HepG2 (cell line): ENCODE data around the gene C5. TPM values are rescaled to one million over a fixed set of nuclear protein-coding genes. Genes with fewer than 3 reads are reported as not detected.

Experiments used
- ATAC-seq: fragments of 200-7000 bp; cut with Tn5 transposase; 3 replicates; pipeline ENCODE4 v1.9.1; 2020; ENCODE audit warnings: mild to moderate bottlenecking, moderate library complexity
- BruUV-seq: library from RNA; stranded (reverse); fragments of 400-500 nt; replicated peaks from 2 replicates; lab custom pipeline; 2021; lab: Mats Ljungman, UMichigan
- CTCF ChIA-PET: fragments of 300-600 bp; formaldehyde crosslinking; extraction: SDS; loops from one replicate; lab custom pipeline; 2021; ENCODE audit warnings: low total read pairs, inconsistent platforms, low intra/inter-chr PET ratio; lab: Yijun Ruan, JAX
- POLR2A ChIA-PET: fragments of 350-600 bp; sonication (Branson Sonifier 250); formaldehyde crosslinking; loops from one replicate; lab custom pipeline; 2020; ENCODE audit warnings: antibody characterized with exemption, inconsistent platforms; lab: Yijun Ruan, JAX
- DNase-seq: peaks from one replicate; pipeline ENCODE4 v3.0.0-alpha.2; 2015; ENCODE audit warnings: low spot score
- FAIRE-seq: peaks from 3 replicates; lab custom pipeline; 2011; peaks lifted over from hg19 to GRCh38; lab: Jason Lieb, UNC
- H2AFZ ChIP-seq: one replicate; pipeline ENCODE4 v1.6.1; 2011; ENCODE audit warnings: low read length, inconsistent platforms
- H3K27ac ChIP-seq: fragments of 300-600 bp; 3 replicates; pipeline ENCODE4 v1.8.0; 2011; ENCODE audit warnings: mixed run types, mild to moderate bottlenecking, mixed read lengths, low read length, inconsistent platforms; ENCODE audit not compliant: insufficient read depth; ENCODE audit errors: extremely low read length
- H3K27me3 ChIP-seq, 2 experiments: fragments of 200-600 bp in 1 of 2; 2 replicates in 1 of 2; 3 replicates in 1 of 2; pipeline versions ENCODE4 v1.6.0 to v1.8.0; 2011; ENCODE audit warnings: low read length in 2 of 2, mild to moderate bottlenecking in 2 of 2, moderate library complexity in 2 of 2, inconsistent platforms in 1 of 2; ENCODE audit not compliant: insufficient read depth in 2 of 2, control insufficient read depth in 1 of 2
- H3K36me3 ChIP-seq, 2 experiments: fragments of 200-600 bp in 1 of 2; replicated peaks in 1 of 2; 2 replicates in 1 of 2; 3 replicates in 1 of 2; pipeline versions ENCODE4 v1.5.1 to v1.8.0; 2011; ENCODE audit warnings: low read length in 2 of 2, inconsistent platforms in 1 of 2; ENCODE audit not compliant: insufficient read depth in 2 of 2, control insufficient read depth in 1 of 2
- H3K4me1 ChIP-seq: 2 replicates; pipeline ENCODE4 v1.5.1; 2012; ENCODE audit warnings: low read length, inconsistent platforms; ENCODE audit not compliant: insufficient read depth
- H3K4me2 ChIP-seq: 2 replicates; pipeline ENCODE4 v1.6.0; 2011; ENCODE audit warnings: low read depth, low read length, inconsistent platforms
- H3K4me3 ChIP-seq, 3 experiments: fragments of 200-600 bp in 1 of 3; sonication (generic), shearing (Covaris generic) in 1 of 3; replicated peaks in 1 of 3; 2 replicates each; pipeline ENCODE4 v1.5.1; 2011 to 2016; ENCODE audit warnings: low read length in 3 of 3, inconsistent platforms in 2 of 3, low read depth in 2 of 3, mild to moderate bottlenecking in 2 of 3, control low read depth in 1 of 3, mixed read lengths in 1 of 3; ENCODE audit not compliant: insufficient read depth in 1 of 3
- H3K79me2 ChIP-seq: one replicate; pipeline ENCODE4 v1.6.1; 2011; ENCODE audit warnings: low read length, inconsistent platforms; ENCODE audit not compliant: insufficient read depth
- H3K9ac ChIP-seq: 2 replicates; pipeline ENCODE4 v1.6.0; 2011; ENCODE audit warnings: mild to moderate bottlenecking, low read depth, low read length, inconsistent platforms; ENCODE audit not compliant: insufficient read depth
- H3K9me3 ChIP-seq: 2 replicates; pipeline ENCODE4 v1.5.1; 2012; ENCODE audit warnings: mild to moderate bottlenecking, low read length
- H4K20me1 ChIP-seq: 2 replicates; pipeline ENCODE4 v1.6.0; 2011; ENCODE audit warnings: inconsistent platforms, mild to moderate bottlenecking, low read length, moderate library complexity; ENCODE audit not compliant: insufficient read depth
- CEBPZ ChIP-seq: IDR thresholded peaks from 2 replicates; pipeline ENCODE4 v1.6.1; 2012; ENCODE audit warnings: low read length, improper control_type of control experiment
- CHCHD3 ChIP-seq: sonication (generic); formaldehyde crosslinking; IDR thresholded peaks from 2 replicates; pipeline ENCODE4 v1.8.0; 2022; ENCODE audit warnings: mild to moderate bottlenecking, missing genetic modification reagents, moderate library complexity
- GATAD1 ChIP-seq: IDR thresholded peaks from 2 replicates; pipeline ENCODE4 v1.6.1; 2016; ENCODE audit warnings: missing genetic modification reagents, missing compliant biosample characterization
- KDM4B ChIP-seq: sonication (generic); formaldehyde crosslinking; IDR thresholded peaks from 2 replicates; pipeline ENCODE4 v1.4.0; 2020; ENCODE audit warnings: missing genetic modification reagents
- NAIF1 ChIP-seq: sonication (generic); formaldehyde crosslinking; IDR thresholded peaks from 2 replicates; pipeline ENCODE4 v1.5.0; 2020; ENCODE audit warnings: mild to moderate bottlenecking, missing genetic modification reagents, borderline replicate concordance
- SP4 ChIP-seq: sonication (generic); formaldehyde crosslinking; IDR thresholded peaks from 2 replicates; pipeline ENCODE4 v1.8.1; 2023; ENCODE audit warnings: mild to moderate bottlenecking, missing genetic modification reagents
- ZFP82 ChIP-seq: sonication (generic); formaldehyde crosslinking; IDR thresholded peaks from 2 replicates; pipeline ENCODE4 v1.5.1; 2020; ENCODE audit warnings: mild to moderate bottlenecking, missing genetic modification reagents, borderline replicate concordance
- ZNF562 ChIP-seq: sonication (generic); formaldehyde crosslinking; IDR thresholded peaks from 2 replicates; pipeline ENCODE4 v1.8.0; 2022; ENCODE audit warnings: missing genetic modification reagents, borderline replicate concordance
- ZNF674 ChIP-seq: sonication (generic); formaldehyde crosslinking; IDR thresholded peaks from 2 replicates; pipeline ENCODE4 v1.5.0; 2020; ENCODE audit warnings: low read depth, mild to moderate bottlenecking, missing genetic modification reagents
- WGBS: methylation state at CpG from one replicate; pipeline ENCODE4 v1.1.6; 2017; ENCODE audit warnings: low lambda C conversion rate; 5-methylcytosine and 5-hydroxymethylcytosine counted together
- in situ Hi-C: cut with HindIII; loops from 2 replicates; pipeline ENCODE4 v1.10.0; 2017; ENCODE audit warnings: low pct_unique_long_range_greater_than_20kb; ENCODE audit not compliant: extremely low pct_ligation_motif_present
- intact Hi-C: fragments of 100-400 bp; cut with micrococcal nuclease; formaldehyde crosslinking; loops from one replicate; pipeline ENCODE4 v1.10.0; 2022; ENCODE audit not compliant: unreplicated experiment
- polyA plus RNA-seq, 8 experiments: library from polyadenylated mRNA; depleted of rRNA in 3 of 8; stranded (reverse) in 7 of 8; unstranded in 1 of 8; fragments of >200 nt; fragmentation: Illumina TruSeq in 4 of 8; extraction: Trizol in 4 of 8; gene quantifications; 2 replicates each; pipeline versions ENCODE4 v1.2.1 to v1.2.3, GENCODE V29; 2011 to 2016; ENCODE audit warnings: low read depth in 4 of 8, missing spikeins in 1 of 8, mixed read lengths in 1 of 8; ENCODE audit not compliant: insufficient read depth in 1 of 8
- total RNA-seq, 5 experiments: library from RNA; depleted of rRNA; stranded (reverse); fragments of >200 nt; fragmentation: Illumina TruSeq; extraction: Trizol; gene quantifications; 2 replicates each; pipeline ENCODE4 v1.2.3, GENCODE V29; 2016; ENCODE audit warnings: low read depth in 1 of 5

The C5 gene
- total and polyA plus RNA-seq, 2 of the 13 experiments (the other 11 are each of a cell fraction or from before 2014, with no cell fraction given) = 57.6 to 192 TPM

- intact Hi-C loops = no loop called here
- 44% methylated on average over 4 of the region's 9 CpGs for WGBS
- in situ Hi-C loops = no loop called here
- DNase-seq = no peak
- Histone ChIP-seq H3K79me2 (no peaks in the 10 kb centered on the region), H2AFZ (no peak overlapping the region), H3K9ac (no peak overlapping the region), H3K27me3 (no peaks in the 10 kb centered on the region), H4K20me1 (no peaks in the 10 kb centered on the region), H3K4me1 (0 out of 2 replicates have a peak, but pooled peaks cover 12% of the 10 kb centered on the region), H3K9me3 (no peaks in the 10 kb centered on the region), H3K27ac (no peak overlapping the region), H3K4me3 (no peak overlapping the region), H3K4me2 (no peak overlapping the region), H3K36me3 (no peaks in the 10 kb centered on the region)
- TF ChIP-seq NAIF1 (CRISPR knock-in tag) (no peak), ZNF674 (CRISPR knock-in tag) (no peak), ZNF562 (CRISPR knock-in tag) (no peak), CHCHD3 (no peak), KDM4B (CRISPR knock-in tag) (no peak), GATAD1 (CRISPR knock-in tag) (no peak), ZFP82 (CRISPR knock-in tag) (no peak), CEBPZ (no peak), SP4 (CRISPR knock-in tag) (no peak)
- no peak for ATAC-seq
- no peak for FAIRE-seq
- ChIA-PET CTCF (no interaction called here), POLR2A (no interaction called here)
- no TSS peak for BruUV-seq
Measured at GRCh38 chr9:120911295-120911837, 138.7 kb downstream of the C5 start.
